CD14-positive monocyte (primary cell): Measurements from ENCODE around the gene PIAS1. TPM values are rescaled to one million over a fixed set of nuclear protein-coding genes. Genes with fewer than 3 reads are reported as not detected.

Experiments
- DNase-seq, 3 donors: peaks; one replicate each; pipeline ENCODE4 v3.0.0-alpha.2; 2011 to 2022
- H2AFZ ChIP-seq: 2 replicates; pipeline ENCODE4 v1.6.0; 2012; ENCODE audit warnings: mild to moderate bottlenecking, low read depth, low read length, inconsistent platforms; ENCODE audit not compliant: insufficient read depth, poor library complexity, severe bottlenecking
- H3K27ac ChIP-seq, 2 donors: 1 replicate in 1 of 2; 2 replicates in 1 of 2; pipeline ENCODE4 v1.5.1; 2012 to 2013; ENCODE audit warnings: low read length in 2 of 2, control low read depth in 1 of 2, inconsistent platforms in 1 of 2, low read depth in 1 of 2, mild to moderate bottlenecking in 1 of 2
- H3K27me3 ChIP-seq, 2 donors: one replicate each; pipeline versions ENCODE4 v1.6.0 to v1.6.1; 2011 to 2013; ENCODE audit warnings: low read length in 2 of 2; ENCODE audit not compliant: control insufficient read depth in 2 of 2, insufficient read depth in 2 of 2
- H3K36me3 ChIP-seq, 2 donors: replicated peaks in 1 of 2; 1 replicate in 1 of 2; 2 replicates in 1 of 2; pipeline versions ENCODE4 v1.5.1 to v1.6.1; 2012 to 2013; ENCODE audit warnings: low read length in 2 of 2, control low read depth in 1 of 2, inconsistent platforms in 1 of 2, mild to moderate bottlenecking in 1 of 2; ENCODE audit not compliant: insufficient read depth in 2 of 2, control insufficient read depth in 1 of 2
- H3K4me1 ChIP-seq, 2 donors: 1 replicate in 1 of 2; 2 replicates in 1 of 2; pipeline versions ENCODE4 v1.5.1 to v1.6.1; 2012 to 2013; ENCODE audit warnings: low read length in 2 of 2, control low read depth in 1 of 2, inconsistent platforms in 1 of 2, mild to moderate bottlenecking in 1 of 2, moderate library complexity in 1 of 2; ENCODE audit not compliant: insufficient read depth in 2 of 2, control insufficient read depth in 1 of 2
- H3K4me2 ChIP-seq: replicated peaks from 2 replicates; pipeline ENCODE3; 2012; ENCODE audit warnings: low read length, moderate library complexity, mild to moderate bottlenecking; ENCODE audit not compliant: poor library complexity, severe bottlenecking; ENCODE audit errors: extremely low read depth
- H3K4me3 ChIP-seq, 3 experiments: fragments of 200-600 bp in 1 of 3; sonication (generic) in 1 of 3; replicated peaks in 1 of 3; 1 replicate in 2 of 3; 2 replicates in 1 of 3; pipeline ENCODE4 v1.5.1; 2011 to 2013; ENCODE audit warnings: low read length in 3 of 3, mild to moderate bottlenecking in 3 of 3, control low read depth in 2 of 3, low read depth in 2 of 3, inconsistent platforms in 1 of 3, moderate library complexity in 1 of 3
- H3K79me2 ChIP-seq: 2 replicates; pipeline ENCODE4 v1.6.0; 2012; ENCODE audit warnings: mild to moderate bottlenecking, control low read depth, inconsistent platforms, low read length, moderate library complexity; ENCODE audit not compliant: insufficient read depth
- H3K9ac ChIP-seq: 2 replicates; pipeline ENCODE4 v1.6.0; 2017; ENCODE audit warnings: low read length, mild to moderate bottlenecking; ENCODE audit not compliant: insufficient read depth, poor library complexity, severe bottlenecking
- H3K9me3 ChIP-seq, 2 donors: replicated peaks in 1 of 2; 1 replicate in 1 of 2; 2 replicates in 1 of 2; pipeline versions ENCODE4 v1.5.1 to v1.6.1; 2012 to 2013; ENCODE audit warnings: low read length in 2 of 2, control low read depth in 1 of 2; ENCODE audit not compliant: control insufficient read depth in 1 of 2, insufficient read depth in 1 of 2
- H4K20me1 ChIP-seq: 2 replicates; pipeline ENCODE4 v1.6.0; 2012; ENCODE audit warnings: mild to moderate bottlenecking, low read length, control low read depth, moderate library complexity; ENCODE audit not compliant: insufficient read depth
- H3K27ac Mint-ChIP-seq, 7 donors: one replicate each; pipeline ENCODE4 v1.8.0; 2020; ENCODE audit warnings: mild to moderate bottlenecking in 7 of 7, mixed read lengths in 7 of 7, moderate library complexity in 6 of 7, inconsistent platforms in 2 of 7
- H3K27me3 Mint-ChIP-seq, 3 donors: one replicate each; pipeline ENCODE4 v1.8.0; 2021 to 2022; ENCODE audit warnings: low read depth in 3 of 3, mild to moderate bottlenecking in 3 of 3, mixed read lengths in 3 of 3, moderate library complexity in 3 of 3, inconsistent platforms in 1 of 3
- H3K36me3 Mint-ChIP-seq, 2 donors: one replicate each; pipeline ENCODE4 v1.8.0; 2020; ENCODE audit warnings: mixed read lengths in 2 of 2, inconsistent platforms in 1 of 2, mild to moderate bottlenecking in 1 of 2
- H3K4me1 Mint-ChIP-seq: one replicate; pipeline ENCODE4 v1.8.0; 2020; ENCODE audit warnings: mild to moderate bottlenecking, mixed read lengths
- H3K4me3 Mint-ChIP-seq, 2 donors: one replicate each; pipeline ENCODE4 v1.8.0; 2020; ENCODE audit warnings: mild to moderate bottlenecking in 2 of 2, mixed read lengths in 2 of 2, moderate library complexity in 1 of 2
- H3K9me3 Mint-ChIP-seq, 7 donors: one replicate each; pipeline ENCODE4 v1.8.0; 2020 to 2022; ENCODE audit warnings: mixed read lengths in 7 of 7, mild to moderate bottlenecking in 6 of 7, moderate library complexity in 6 of 7, inconsistent platforms in 2 of 7
- CTCF ChIP-seq: fragments of 200-600 bp; IDR thresholded peaks from one replicate; pipeline ENCODE4 v1.8.0; 2022; ENCODE audit warnings: antibody characterized with exemption, mild to moderate bottlenecking
- WGBS: methylation state at CpG from one replicate; pipeline ENCODE4 v1.1.5; 2013; ENCODE audit warnings: missing lambda C conversion rate; ENCODE audit not compliant: insufficient coverage; 5-methylcytosine and 5-hydroxymethylcytosine counted together
- intact Hi-C, 2 donors: fragments of 100-400 bp; cut with micrococcal nuclease; formaldehyde crosslinking; loops; one replicate each; pipeline versions ENCODE4 v1.15.0 to v1.15.1; 2023
- polyA plus RNA-seq, 3 donors: library from polyadenylated mRNA; depleted of rRNA in 1 of 3; unstranded in 2 of 3; stranded (reverse) in 1 of 3; fragments of 300-500 nt in 2 of 3; fragments of >200 nt in 1 of 3; fragmentation: Illumina TruSeq in 2 of 3; gene quantifications; 1 replicate in 2 of 3; 2 replicates in 1 of 3; pipeline ENCODE4 v1.2.3, GENCODE V29; 2012 to 2021

Gene PIAS1
- polyA plus RNA-seq, 3 donors, result 47.3 to 109 (median 89.8) TPM

- intact Hi-C loops, result loop anchor here in 1 of 2 donors (5.0 kb wide), 1 partner anchor 295 kb away; no protein-coding TSS in a partner anchor
- H3K9me3 Mint-ChIP-seq, result no peaks in the 10 kb centered on the region
- peaks cover 90 to 100% of the 10 kb centered on the region in 2 donors for H3K36me3 ChIP-seq
- TF ChIP-seq CTCF, result no peak
- H3K27me3 ChIP-seq, result no peaks in the 10 kb centered on the region
- H3K36me3 Mint-ChIP-seq, result peaks cover 28 to 43% of the 10 kb centered on the region in 2 donors
- no peak overlapping the region for H3K4me3 ChIP-seq
- peaks cover 6% of the 10 kb centered on the region for H3K4me1 Mint-ChIP-seq
- H3K27me3 Mint-ChIP-seq, result no peaks in the 10 kb centered on the region
- H2AFZ ChIP-seq, result no peak overlapping the region
- H3K4me1 ChIP-seq, result peaks cover 0 to 3% of the 10 kb centered on the region in 2 donors
- H3K4me2 ChIP-seq, result no peak overlapping the region
- no peak overlapping the region for H3K27ac ChIP-seq
- no peak overlapping the region for H3K4me3 Mint-ChIP-seq
- H3K9me3 ChIP-seq, result no peaks in the 10 kb centered on the region
- DNase-seq, result no peak
- peaks cover 25% of the 10 kb centered on the region for H3K79me2 ChIP-seq
- no CpG with 5 or more reads among the region's 1 CpG for WGBS
- no peak overlapping the region for H3K27ac Mint-ChIP-seq
- H4K20me1 ChIP-seq, result peaks cover 98% of the 10 kb centered on the region
- no peak overlapping the region for H3K9ac ChIP-seq
These were observed 103.0 kb downstream of the PIAS1 start for GRCh38 chr15:68157074-68157473.

- peaks cover 30 to 43% of the 10 kb centered on the region in 2 donors for H3K36me3 Mint-ChIP-seq
- H3K9me3 Mint-ChIP-seq, result no peaks in the 10 kb centered on the region
- 95% methylated on average over 3 of the region's 3 CpGs for WGBS
- H3K4me3 Mint-ChIP-seq, result no peak overlapping the region
- DNase-seq, result no peak
- TF ChIP-seq CTCF, result no peak
- no peak overlapping the region for H3K4me3 ChIP-seq
- intact Hi-C loops, result loop anchor here in 1 of 2 donors (5.0 kb wide), 1 partner anchor 296 kb away; no protein-coding TSS in a partner anchor
- peaks cover 22% of the 10 kb centered on the region for H3K79me2 ChIP-seq
- peaks cover 93 to 100% of the 10 kb centered on the region in 2 donors for H3K36me3 ChIP-seq
- no peaks in the 10 kb centered on the region for H3K27me3 Mint-ChIP-seq
- no peak overlapping the region for H3K27ac Mint-ChIP-seq
- no peaks in the 10 kb centered on the region for H3K9me3 ChIP-seq
- no peak overlapping the region for H3K27ac ChIP-seq
- peaks cover 98% of the 10 kb centered on the region for H4K20me1 ChIP-seq
- H3K4me1 ChIP-seq, result no peaks in the 10 kb centered on the region
- no peaks in the 10 kb centered on the region for H3K27me3 ChIP-seq
- no peak overlapping the region for H2AFZ ChIP-seq
- H3K4me2 ChIP-seq, result no peak overlapping the region
- no peak overlapping the region for H3K9ac ChIP-seq
- H3K4me1 Mint-ChIP-seq, result no peaks in the 10 kb centered on the region
These were observed 104.0 kb downstream of the PIAS1 start for GRCh38 chr15:68158046-68158628.
